SH-SY5Y (cell line): ENCODE results near the gene OR10X1.

Experiments used
- GATA2 ChIP-seq: IDR thresholded peaks from 2 replicates; pipeline ENCODE4 v1.6.1; 2011; ENCODE audit warnings: mild to moderate bottlenecking, low read depth, low read length
- GATA3 ChIP-seq: IDR thresholded peaks from 2 replicates; pipeline ENCODE4 v1.6.1; 2011; ENCODE audit warnings: low read depth, mild to moderate bottlenecking, low read length, moderate library complexity

The OR10X1 gene

GRCh38 chr1:158547533-158547932 lies 32.2 kb downstream of the OR10X1 start:
- no peak for TF ChIP-seq GATA3
- no peak for TF ChIP-seq GATA2

GRCh38 chr1:158537609-158538008 lies 42.1 kb downstream of the OR10X1 start:
- TF ChIP-seq GATA2: no peak
- TF ChIP-seq GATA3: no peak

- TF ChIP-seq GATA2: no peak
- TF ChIP-seq GATA3: no peak
These were observed 45.2 kb downstream of the OR10X1 start for GRCh38 chr1:158534496-158534895.
